Vagina (tissue), 2 donors: ENCODE results near the gene QRFP. TPM values are rescaled to one million over a fixed set of nuclear protein-coding genes. Genes with fewer than 3 reads are reported as not detected.

Source experiments
- DNase-seq, 2 donors: peaks; one replicate each; pipeline ENCODE4 v3.0.0-alpha.2; 2017; ENCODE audit errors: extremely low spot score in 2 of 2
- H3K27ac ChIP-seq: fragments of 200-600 bp; sonication (generic); one replicate; pipeline ENCODE4 v1.5.1; 2019
- H3K27me3 ChIP-seq: fragments of 200-600 bp; sonication (generic); one replicate; pipeline ENCODE4 v1.5.1; 2019
- H3K36me3 ChIP-seq, 2 donors: fragments of 200-600 bp; sonication (generic); one replicate each; pipeline ENCODE4 v1.5.1; 2017 to 2019
- H3K4me1 ChIP-seq: fragments of 200-600 bp; sonication (generic); one replicate; pipeline ENCODE4 v1.5.1; 2019
- H3K4me3 ChIP-seq, 2 donors: fragments of 200-600 bp; sonication (generic); 1 replicate in 1 of 2; 2 replicates in 1 of 2; pipeline ENCODE4 v1.5.1; 2016 to 2019
- H3K9me3 ChIP-seq: fragments of 200-600 bp; sonication (generic); one replicate; pipeline ENCODE4 v1.5.1; 2019
- CTCF ChIP-seq, 3 experiments: fragments of 450-650 bp in 2 of 3; fragments of 200-600 bp in 1 of 3; sonication (generic) in 1 of 3; IDR thresholded peaks; one replicate each; pipeline ENCODE4 v1.5.1; 2017 to 2019; ENCODE audit warnings: antibody characterized with exemption in 3 of 3, mild to moderate bottlenecking in 2 of 3, moderate library complexity in 2 of 3
- POLR2A ChIP-seq, 2 donors: fragments of 450-650 bp; IDR thresholded peaks; one replicate each; pipeline ENCODE4 v1.6.1; 2017; ENCODE audit warnings: antibody characterized with exemption in 2 of 2, mild to moderate bottlenecking in 2 of 2, moderate library complexity in 2 of 2
- POLR2AphosphoS5 ChIP-seq, 2 donors: sonication (generic); formaldehyde crosslinking; IDR thresholded peaks; one replicate each; pipeline ENCODE4 v1.9.0; 2017; ENCODE audit warnings: antibody characterized with exemption in 2 of 2, mild to moderate bottlenecking in 2 of 2, low read depth in 1 of 2; ENCODE audit not compliant: insufficient read depth in 1 of 2
- intact Hi-C: fragments of 100-400 bp; cut with DNase I; formaldehyde crosslinking; loops from one replicate; pipeline ENCODE4 v1.15.1; 2023
- total RNA-seq: library from RNA; depleted of rRNA; stranded (reverse); fragments of >200 nt; gene quantifications from one replicate; pipeline ENCODE4 v1.2.3, GENCODE V29; 2016

QRFP gene
- total RNA-seq, 1 donor from 2014 or later: not detected

- H3K36me3 ChIP-seq: peaks cover 0 to 72% of the 10 kb centered on the region in 2 donors
- DNase-seq: no peak
- H3K9me3 ChIP-seq: no peaks in the 10 kb centered on the region
- no peaks in the 10 kb centered on the region for H3K27me3 ChIP-seq
- TF ChIP-seq CTCF (IDR thresholded peaks at IDR 0.05) (no peak), POLR2AphosphoS5 (IDR thresholded peaks at IDR 0.05; ENCODE audit: insufficient read depth in 1 of 2, low read depth in 1 of 2) (no peak), POLR2A (IDR thresholded peaks at IDR 0.05) (no peak)
- H3K4me3 ChIP-seq: no peak overlapping the region
- no peak overlapping the region for H3K27ac ChIP-seq
- intact Hi-C loops: loop anchor here (10.0 kb wide), 1 partner anchor 171 kb away; no protein-coding TSS in a partner anchor
- H3K4me1 ChIP-seq: peaks cover 29% of the 10 kb centered on the region
These were observed 22.6 kb downstream of the QRFP start for GRCh38 chr9:130873966-130874365.

- Histone ChIP-seq H3K4me1 (peaks cover 34% of the 10 kb centered on the region), H3K27ac (no peak overlapping the region), H3K4me3 (no peak overlapping the region), H3K9me3 (no peaks in the 10 kb centered on the region), H3K27me3 (no peaks in the 10 kb centered on the region), H3K36me3 (peaks cover 0 to 63% of the 10 kb centered on the region in 2 donors)
- intact Hi-C loops: loop anchor here (10.0 kb wide), 1 partner anchor 172 kb away; no protein-coding TSS in a partner anchor
- no peak for TF ChIP-seq POLR2A (IDR thresholded peaks at IDR 0.05)
- no peak for TF ChIP-seq POLR2AphosphoS5 (IDR thresholded peaks at IDR 0.05; ENCODE audit: insufficient read depth in 1 of 2, low read depth in 1 of 2)
- TF ChIP-seq CTCF (IDR thresholded peaks at IDR 0.05): no peak
- DNase-seq: no peak
These were observed 23.6 kb downstream of the QRFP start for GRCh38 chr9:130872912-130873503.

GRCh38 chr9:130872508-130872907, 24.1 kb downstream of the QRFP start:
- Histone ChIP-seq H3K27me3 (no peaks in the 10 kb centered on the region), H3K27ac (no peak overlapping the region), H3K4me1 (peaks cover 34% of the 10 kb centered on the region), H3K4me3 (no peak overlapping the region), H3K36me3 (peaks cover 0 to 58% of the 10 kb centered on the region in 2 donors), H3K9me3 (no peaks in the 10 kb centered on the region)
- DNase-seq: no peak
- intact Hi-C loops: loop anchor here (10.0 kb wide), 1 partner anchor 172 kb away; no protein-coding TSS in a partner anchor
- TF ChIP-seq CTCF (IDR thresholded peaks at IDR 0.05): no peak
- no peak for TF ChIP-seq POLR2A (IDR thresholded peaks at IDR 0.05)
- no peak for TF ChIP-seq POLR2AphosphoS5 (IDR thresholded peaks at IDR 0.05; ENCODE audit: insufficient read depth in 1 of 2, low read depth in 1 of 2)

GRCh38 chr9:130872093-130872492, 24.5 kb downstream of the QRFP start:
- H3K36me3 ChIP-seq: peaks cover 0 to 54% of the 10 kb centered on the region in 2 donors
- no peaks in the 10 kb centered on the region for H3K27me3 ChIP-seq
- H3K27ac ChIP-seq: no peak overlapping the region
- no peak overlapping the region for H3K4me3 ChIP-seq
- intact Hi-C loops: loop anchor here (10.0 kb wide), 1 partner anchor 173 kb away; no protein-coding TSS in a partner anchor
- no peaks in the 10 kb centered on the region for H3K9me3 ChIP-seq
- TF ChIP-seq POLR2AphosphoS5 (IDR thresholded peaks at IDR 0.05; ENCODE audit: insufficient read depth in 1 of 2, low read depth in 1 of 2): no peak
- no peak for TF ChIP-seq POLR2A (IDR thresholded peaks at IDR 0.05)
- no peak for TF ChIP-seq CTCF (IDR thresholded peaks at IDR 0.05)
- peaks cover 34% of the 10 kb centered on the region for H3K4me1 ChIP-seq
- DNase-seq: no peak

GRCh38 chr9:130871395-130872062, 25.1 kb downstream of the QRFP start:
- Histone ChIP-seq H3K36me3 (peaks cover 0 to 49% of the 10 kb centered on the region in 2 donors), H3K27me3 (no peaks in the 10 kb centered on the region), H3K4me3 (no peak overlapping the region), H3K9me3 (no peaks in the 10 kb centered on the region), H3K4me1 (peaks cover 34% of the 10 kb centered on the region), H3K27ac (no peak overlapping the region)
- intact Hi-C loops: loop anchor here (10.0 kb wide), 1 partner anchor 173 kb away; no protein-coding TSS in a partner anchor
- TF ChIP-seq POLR2A (IDR thresholded peaks at IDR 0.05) (no peak), CTCF (IDR thresholded peaks at IDR 0.05) (no peak), POLR2AphosphoS5 (IDR thresholded peaks at IDR 0.05; ENCODE audit: insufficient read depth in 1 of 2, low read depth in 1 of 2) (no peak)
- no peak for DNase-seq
